HG02678 (cell line): ENCODE results near the gene SETD6.
"Not testable (repeated sequence)": the region's sequence is repeated elsewhere in the genome, so short reads cannot be mapped to it uniquely, and the experiment has no call there.

Experiments
- ATAC-seq: cut with Tn5 transposase; IDR thresholded peaks from one replicate; pipeline ENCODE4 v1.9.1; 2021; ENCODE audit warnings: mild to moderate bottlenecking, moderate library complexity; ENCODE audit not compliant: unreplicated experiment

Gene SETD6

DNA sequence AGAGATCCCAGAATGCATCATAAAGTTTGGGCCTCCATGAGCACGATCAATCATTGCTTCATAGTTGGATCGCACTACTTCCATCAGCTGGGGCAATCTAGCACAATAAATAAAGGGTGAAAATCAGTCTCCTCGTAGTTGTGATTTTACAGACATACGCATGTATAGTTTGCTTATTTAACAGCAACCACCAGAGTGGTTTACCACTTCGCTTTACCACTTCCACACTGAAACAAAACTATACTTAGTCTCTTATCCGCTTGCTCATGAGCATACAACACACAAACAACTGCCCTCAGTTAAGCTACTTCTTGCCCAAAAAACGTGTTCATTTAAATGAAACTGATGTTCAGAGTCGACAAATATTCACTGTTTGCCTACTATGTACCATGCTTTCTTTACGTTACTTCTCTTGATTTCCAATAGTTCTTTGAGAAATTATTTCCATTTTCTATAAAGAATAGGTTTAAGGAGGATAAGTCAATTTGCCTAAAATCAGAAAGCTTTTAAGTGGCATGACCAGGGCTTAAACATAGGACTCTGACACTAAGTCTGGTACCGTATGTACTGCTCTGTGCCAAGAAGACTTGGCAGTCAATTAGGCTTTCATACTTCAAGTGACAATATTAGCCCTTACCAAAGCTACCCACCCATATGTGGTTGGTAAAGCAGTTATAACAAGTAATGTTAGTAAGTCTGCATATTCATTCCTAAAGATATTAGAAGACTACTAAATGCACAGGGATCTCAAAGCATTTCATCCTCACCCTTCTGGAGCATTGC lies 22.0 kb downstream of the SETD6 start:
- ATAC-seq = no peak

- no peak for ATAC-seq
Observed at GRCh38 chr16:58541711-58542110, 26.4 kb downstream of the SETD6 start.

DNA sequence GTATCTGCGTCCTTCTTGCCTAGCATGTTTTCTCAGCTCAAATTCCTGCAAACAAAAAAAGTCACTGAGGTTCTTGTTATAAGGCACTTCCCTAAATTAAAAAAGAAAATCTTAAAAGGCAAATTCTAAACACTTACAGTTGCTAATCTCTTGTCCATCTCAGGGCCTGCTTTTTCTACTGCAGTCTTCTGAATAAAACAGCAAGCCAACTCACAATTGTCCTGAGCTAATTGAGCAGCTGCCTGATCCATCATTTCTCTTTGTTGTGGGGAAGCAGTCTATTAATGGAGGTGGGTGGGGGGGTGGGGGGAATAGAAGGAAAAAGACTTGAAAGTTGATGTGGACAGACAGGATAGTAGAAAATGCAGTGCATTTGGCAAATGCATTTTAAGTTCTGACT lies 27.0 kb downstream of the SETD6 start:
- ATAC-seq = no peak

DNA sequence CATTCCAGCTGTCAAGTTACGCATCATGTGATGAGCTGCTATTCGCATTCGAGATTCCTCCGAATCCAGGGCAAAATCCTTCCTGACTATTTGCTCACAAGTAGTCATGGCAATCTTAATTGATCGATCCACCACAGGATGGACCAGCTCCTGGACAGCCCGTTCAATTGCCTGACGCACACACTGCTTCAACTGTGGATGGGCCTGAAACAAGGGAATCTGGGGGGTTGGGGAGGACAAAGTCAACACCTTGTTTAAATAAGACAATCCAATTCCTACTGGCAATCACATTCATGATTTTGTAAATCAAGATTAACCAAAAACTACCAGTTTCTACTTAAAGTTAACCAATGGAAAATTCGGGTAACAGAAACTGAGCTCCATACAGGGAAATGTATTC lies 28.4 kb downstream of the SETD6 start:
- no peak for ATAC-seq

GRCh38 chr16:58548378-58548777 lies 33.1 kb downstream of the SETD6 start:
- ATAC-seq = no peak

DNA sequence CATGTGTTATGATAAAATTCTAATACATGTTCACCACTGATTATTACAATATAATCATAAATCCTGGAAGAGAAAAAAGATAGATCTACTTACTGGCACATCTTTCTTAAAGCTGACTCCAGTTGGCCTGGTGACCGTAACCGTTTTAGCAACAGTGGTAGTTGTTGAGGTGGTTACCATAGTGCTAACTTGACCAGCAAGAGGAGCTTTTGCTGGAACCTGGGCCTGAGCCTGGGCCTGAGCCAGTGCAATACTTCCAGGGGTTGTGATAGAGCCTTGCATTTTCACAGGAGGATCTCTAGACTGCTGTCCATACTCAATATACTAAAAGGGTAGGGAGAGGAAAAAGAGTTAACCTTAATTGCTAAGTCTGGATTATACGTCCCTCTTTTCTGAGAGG lies 36.2 kb downstream of the SETD6 start:
- no peak for ATAC-seq

- no peak for ATAC-seq
Observed at GRCh38 chr16:58556678-58557077, 41.4 kb downstream of the SETD6 start.

DNA sequence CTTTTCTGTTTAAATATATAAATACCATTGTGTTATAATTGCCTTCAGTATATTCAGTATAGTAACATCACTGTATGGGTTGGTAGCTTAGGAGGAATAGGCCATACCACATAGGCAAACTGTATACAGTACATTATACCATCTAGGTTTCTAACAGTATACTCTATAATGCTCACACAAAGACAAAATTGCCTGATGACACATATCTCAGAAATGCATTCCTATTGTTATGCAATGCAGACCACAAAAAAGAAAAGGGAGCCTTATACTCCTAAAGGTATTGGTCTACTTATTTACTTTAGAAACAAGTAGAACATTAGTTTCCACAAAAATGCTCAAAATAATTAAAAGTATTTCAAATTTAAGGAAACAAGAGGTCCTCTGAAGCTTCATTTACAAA lies 47.9 kb downstream of the SETD6 start:
- ATAC-seq = no peak

- no peak for ATAC-seq
Observed at GRCh38 chr16:58563775-58564174, 48.5 kb downstream of the SETD6 start.

DNA sequence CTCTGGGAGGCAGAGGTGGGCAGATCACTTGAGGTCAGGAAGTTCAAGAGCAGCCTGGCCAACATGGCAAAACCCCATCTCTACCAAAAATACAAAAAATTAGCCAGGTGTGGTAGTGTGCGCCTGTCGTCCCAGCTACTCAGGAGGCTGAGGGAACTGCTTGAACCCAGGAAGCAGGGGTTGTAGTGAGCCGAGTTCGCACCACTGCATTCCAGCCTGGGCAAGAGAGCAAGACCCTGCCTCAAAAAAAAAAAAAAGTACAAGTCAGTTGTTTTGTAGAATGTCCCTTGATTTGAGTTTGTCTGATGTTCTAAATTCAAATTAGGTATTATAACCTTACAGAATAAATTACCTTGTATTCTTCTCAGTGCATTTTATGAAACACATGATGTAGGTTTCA lies 50.4 kb downstream of the SETD6 start:
- not testable (repeated sequence) for ATAC-seq
